Measurements from ENCODE around the gene RASAL3.
A peak's percentile ranks its signal among the peaks of the same experiment; 100 is the strongest.
"Not testable (repeated sequence)": the region's sequence is repeated elsewhere in the genome, so short reads cannot be mapped to it uniquely, and the experiment has no call there.

Gene RASAL3

DNA sequence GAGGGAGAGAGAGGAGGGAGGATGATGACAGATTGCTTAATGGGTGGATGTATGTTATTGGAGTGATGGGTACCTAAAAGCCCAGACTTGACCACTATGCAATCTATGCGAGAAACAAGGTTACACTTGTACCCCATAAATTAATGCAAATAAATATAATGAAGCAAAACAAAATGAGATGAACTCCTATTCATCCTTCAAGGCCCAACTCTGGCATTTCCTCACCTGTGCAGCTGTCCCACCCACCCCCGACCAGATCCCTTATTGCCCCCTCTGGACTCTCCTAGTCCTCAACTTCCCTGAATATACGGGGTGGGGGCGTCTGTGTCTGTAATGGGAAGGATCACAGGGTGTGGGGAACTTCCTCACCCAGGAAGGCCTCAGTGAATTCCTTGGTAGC lies 10.8 kb upstream of the RASAL3 start:
- DNase-seq, result no peak

DNA sequence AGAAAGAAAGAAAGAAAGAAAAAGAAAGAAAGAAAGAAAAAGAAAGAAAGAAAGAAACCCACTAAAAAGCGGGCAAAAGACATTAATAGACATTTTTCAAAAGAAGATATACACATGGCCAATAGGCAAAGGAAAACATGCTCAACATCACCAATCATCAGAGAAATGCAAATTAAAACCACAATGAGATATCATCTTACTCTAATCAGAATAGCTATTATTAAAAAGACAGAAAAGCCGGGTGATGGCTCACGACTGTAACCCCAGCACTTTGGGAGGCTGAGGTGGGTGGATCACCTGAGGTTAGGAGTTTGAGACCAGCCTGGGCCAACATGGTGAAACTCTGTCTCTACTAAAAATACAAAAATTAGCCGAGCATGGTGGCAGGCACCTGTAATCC lies 9.5 kb upstream of the RASAL3 start:
- DNase-seq, result not testable (repeated sequence)

DNA sequence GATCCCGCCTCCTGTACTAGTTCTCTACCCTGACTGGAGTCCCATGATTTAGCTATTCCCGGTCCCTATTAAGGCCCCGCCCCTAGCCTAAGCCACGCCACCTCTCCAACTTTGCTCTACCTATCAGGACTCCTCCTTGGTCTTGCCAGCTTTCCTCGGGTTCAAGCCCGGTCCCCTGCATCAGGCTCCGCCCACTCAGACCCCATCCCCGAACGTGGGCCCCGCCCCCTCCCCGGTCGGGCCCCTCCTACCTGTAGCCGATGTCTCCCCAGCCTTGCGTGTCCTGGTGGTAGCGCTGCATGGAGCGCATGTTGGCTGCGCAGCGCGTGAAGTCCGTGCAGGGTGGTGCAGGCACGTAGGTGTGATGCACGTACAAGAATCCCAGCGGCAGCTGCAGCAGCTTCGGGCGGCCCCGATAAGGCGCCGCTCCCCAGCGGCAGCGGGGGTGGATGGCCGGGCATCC lies 7.3 kb upstream of the RASAL3 start:
- DNase-seq, result no peak

DNA sequence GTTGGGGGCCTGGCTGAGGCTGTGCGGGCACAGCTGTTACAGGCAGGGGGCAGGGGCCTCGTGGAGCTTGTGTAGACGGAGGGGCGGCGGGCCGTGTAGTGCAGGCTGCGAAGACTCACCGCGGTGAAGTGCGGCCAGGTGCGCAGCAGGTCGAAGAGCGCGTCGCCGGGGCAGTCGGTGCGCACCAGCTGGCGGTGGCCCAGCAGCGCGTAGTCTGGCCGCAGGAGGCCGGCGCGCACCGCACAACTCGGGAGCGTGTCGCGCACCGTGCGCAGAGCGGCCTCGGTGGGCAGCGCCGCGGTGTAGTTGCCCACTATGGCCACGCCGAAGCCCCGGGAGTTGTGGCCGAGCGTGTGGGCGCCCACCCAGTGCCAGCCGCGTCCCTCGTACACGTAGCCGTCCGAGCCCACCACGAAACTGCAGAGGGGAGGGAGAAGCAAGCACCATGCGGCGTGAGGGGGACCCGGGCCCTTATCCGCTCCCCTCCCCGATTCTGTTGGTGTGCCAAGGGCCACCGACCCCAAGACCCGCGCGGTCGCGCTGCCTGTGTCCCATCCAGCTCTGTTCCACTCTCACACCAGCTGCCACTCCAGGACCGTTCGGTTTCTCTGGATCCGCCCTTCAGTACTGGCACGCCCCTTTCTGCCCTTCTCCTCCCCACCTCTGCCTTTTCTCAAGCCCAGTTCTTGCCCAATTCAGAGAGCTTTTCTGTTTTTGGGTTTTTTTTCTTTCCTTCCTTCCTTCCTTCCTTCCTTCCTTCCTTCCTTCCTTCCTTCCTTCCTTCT lies 5.4 kb upstream of the RASAL3 start:
- DNase-seq, result no peak

DNA sequence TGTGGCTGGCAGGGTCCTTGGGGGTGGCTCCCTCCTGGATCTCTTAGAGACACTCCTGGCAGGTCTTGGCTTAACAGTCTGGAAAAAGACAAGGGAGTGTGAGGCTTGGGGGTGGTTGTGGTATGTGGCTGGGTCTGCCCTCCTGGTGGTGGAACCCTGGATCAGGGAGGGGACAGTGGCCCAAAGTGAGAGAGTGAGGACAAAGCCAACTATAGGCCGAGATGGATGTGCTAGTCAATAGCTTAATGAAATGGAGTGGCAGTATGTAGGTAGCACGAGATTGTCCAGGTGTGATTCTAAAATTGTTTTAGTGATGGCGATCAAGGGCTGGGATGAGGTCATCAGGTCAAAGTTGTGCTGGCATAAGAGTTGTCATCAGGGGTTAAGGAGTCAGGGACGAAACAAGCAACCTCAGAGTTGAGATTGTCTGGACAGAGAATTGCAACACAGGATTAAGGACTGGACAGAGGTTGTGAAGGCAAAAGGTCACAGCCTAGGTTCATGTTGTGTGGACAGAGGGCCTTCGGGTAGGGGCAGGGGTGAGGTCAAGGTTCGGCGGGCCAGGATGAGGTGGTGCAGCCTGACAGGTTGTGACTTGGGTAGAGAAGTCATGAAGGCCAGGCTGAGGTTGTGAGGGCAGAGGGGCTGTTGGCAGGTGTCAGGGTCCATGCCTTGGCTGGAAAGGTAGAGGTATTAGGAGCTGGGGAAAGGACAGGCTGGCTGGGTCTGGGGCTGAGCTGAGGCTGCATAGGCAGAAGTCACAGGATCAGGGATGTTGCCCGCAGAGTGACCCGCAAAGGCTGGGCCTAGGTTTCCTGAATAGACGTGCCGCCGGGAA lies 4.5 kb upstream of the RASAL3 start:
- DNase-seq, result no peak

DNA sequence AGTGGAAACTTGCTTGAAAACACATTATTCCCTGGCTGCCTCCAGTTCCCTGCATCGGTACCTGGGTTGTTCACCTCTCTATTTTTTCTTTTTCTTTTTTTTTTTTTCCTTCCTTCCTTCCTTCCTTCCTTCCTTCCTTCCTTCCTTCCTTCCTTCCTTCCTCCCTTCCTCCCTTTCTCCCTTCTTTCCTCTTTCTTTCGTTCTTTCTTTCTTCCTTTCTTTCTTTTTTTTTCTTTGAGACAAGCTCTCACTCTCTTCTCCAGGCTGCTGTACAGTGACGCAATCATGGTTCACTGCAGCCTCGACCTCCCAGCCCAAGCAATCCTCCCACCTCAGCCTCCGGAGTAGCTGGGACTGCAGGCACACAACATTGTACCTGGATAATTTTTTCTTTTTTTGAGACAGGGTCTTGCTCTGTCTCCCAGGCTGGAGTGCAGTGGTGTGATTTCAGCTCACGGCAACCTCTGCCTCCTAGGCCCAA lies 3.4 kb upstream of the RASAL3 start:
- DNase-seq, result no peak

DNA sequence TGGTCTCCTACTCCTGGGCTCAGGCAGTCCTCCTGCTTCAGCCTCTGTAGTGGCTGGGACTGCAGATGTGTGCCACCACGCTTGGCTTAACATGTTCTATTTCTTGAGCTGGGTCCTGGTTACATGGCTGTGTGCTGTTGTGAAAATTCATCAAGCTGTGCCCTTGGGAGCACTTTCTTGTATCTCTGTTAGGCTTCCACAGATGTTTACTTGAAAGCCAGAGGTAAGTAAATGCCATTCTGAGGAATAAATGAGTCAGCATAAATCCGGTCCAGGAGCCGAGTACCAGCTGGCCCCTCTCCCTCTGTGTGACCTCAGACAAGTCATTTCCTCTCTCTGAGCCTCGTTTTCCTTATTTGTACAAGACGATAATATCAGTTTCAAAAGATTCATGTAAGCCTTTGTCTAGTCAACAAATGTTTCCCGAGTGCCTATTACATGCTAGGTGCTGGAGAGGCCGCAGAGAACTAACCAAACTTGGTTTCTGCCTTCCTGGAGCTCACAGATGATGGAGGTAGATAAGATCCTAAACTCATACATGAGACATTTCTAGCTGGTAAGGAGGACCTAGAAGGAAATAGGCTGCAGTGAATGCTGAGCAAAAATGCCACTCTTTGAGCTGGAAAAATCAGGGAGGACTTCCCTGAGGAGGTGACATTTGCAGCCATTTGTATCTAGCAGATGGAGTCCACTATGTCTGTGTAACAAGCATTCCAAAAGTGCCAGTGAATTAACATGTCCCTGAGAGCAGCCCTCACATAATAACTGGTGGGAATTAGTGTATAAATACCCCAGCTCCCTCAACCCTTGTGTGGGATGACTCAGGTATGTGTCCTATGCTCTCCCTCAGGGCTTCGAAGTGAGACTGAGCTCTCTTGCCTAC lies 2.7 kb upstream of the RASAL3 start:
- DNase-seq, result no peak

DNA sequence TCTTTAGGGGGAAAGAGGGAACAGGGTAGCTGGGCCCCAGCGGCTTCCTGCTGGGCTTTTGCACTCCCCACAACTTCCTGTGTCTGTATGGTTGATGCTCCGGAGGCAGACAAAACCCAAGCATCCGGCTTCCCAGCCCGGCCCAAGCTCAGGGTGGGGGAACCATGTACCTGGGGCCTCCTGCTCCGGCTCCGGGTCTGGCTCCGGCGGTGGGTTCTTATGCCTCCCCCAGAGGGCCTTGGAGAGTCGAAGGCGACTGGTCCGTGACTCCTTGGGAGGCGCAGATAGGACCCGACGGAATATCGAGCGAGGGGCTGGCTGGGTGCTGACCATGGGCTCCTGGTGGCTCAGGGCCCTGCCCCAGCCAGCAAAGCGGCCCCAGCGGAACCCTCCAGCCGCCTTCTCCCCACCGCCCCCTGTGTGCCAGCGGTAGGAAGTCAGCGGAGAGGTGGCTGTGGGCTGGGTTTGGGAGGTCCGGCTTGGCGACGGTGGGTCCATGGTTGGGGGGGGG lies 428 bp downstream of the RASAL3 start:
- DNase-seq, result peak in 3 of 58 donors; percentile 5 to 25 (median 8)

DNA sequence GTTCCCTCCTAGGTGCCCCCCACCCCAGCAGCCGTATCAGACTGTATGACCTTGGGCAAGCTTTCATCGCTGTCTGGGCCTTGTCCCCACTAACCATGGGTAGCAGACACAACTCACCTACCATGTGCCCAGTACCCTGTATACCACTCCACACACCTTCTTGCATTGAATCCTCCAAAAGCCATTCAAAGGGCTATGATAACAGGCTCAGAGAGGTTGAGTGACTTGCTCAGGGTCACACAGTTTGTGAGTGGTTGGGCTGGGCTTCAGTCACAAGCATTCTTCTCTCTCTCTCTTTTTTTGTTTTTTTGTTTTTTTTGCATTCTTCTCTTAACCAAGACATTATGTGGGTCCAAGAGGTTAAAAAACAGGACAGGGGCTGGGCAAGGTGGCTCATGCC lies 2.6 kb downstream of the RASAL3 start:
- DNase-seq, result no peak

DNA sequence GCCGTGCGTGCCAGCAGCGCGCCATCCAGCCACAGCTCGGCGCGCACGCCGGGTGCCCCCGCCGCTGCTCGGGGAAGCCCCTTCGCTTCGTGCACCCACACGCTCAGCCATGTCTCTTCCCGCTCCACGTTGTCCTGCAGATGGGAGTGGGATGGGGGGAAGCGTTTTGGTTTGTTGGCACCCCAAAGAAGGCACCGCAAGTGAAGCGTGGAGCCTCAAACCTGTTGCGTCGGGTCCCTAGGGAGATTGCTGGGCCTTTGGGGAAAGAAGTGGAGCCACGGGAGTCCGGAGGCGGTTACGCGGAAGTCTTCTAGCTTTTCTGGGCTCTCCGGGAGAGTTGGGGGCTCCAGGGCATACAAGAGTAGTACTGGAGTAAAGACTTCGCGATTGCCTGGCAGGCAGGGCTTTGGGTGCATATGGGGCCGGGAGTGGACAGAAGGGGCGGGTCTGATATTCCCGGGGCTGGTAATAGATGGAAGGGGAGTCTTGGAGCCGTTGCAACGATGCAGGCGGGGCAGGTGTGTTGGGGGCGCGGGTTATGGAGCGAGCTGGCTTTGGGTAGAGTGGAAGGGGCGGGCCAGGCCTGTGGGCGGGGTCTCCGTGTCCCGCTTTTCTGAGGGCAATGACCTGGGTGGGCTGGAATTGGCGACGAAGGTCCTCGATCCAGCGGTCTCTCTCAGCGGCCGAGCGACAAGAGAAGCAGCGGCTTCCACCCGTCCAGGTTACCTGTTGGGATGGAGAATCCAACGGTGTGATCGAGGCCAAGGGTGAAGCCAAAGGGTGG lies 6.5 kb downstream of the RASAL3 start:
- DNase-seq, result no peak

DNA sequence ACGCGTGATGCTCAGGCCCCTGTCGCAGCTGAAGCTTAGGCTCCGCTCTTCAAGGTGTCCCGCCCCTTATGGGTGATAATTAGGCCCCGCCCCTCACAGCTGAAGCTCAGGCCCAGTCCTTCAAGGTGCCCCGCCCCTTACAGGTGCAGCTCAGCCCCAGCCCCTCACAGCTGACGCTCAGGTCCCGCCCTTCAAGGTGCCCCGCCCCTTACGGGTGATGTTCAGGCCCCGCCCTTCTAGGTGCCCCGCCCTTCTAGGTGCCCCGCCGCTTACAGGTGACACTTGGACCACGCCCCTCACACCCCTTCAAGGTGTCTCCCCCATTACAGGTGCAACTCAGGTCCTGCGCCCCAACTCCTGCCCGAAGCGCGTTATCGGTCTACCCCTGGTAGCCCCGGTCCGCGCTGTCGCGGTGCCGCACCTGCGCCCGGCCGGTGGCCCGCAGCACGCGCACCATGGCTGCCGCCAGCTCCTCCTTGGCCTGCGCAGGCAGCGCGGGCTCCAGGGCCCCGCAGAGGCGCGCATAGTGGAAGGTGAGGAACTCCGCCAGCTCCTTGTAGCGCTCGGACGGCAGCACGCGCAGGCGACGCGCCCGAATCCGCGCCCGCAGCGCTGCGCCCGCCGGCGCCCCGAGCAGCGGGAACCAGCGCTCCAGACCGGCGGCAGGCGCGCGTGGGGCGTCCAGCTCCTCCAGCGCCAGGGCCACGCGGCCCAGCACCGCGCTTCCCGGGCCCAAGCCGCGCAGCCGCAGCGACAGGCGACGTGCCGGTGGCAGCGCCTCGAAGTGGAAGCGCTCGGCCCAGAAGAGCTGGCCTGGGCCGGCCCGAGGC lies 7.3 kb downstream of the RASAL3 start:
- DNase-seq, result no peak

DNA sequence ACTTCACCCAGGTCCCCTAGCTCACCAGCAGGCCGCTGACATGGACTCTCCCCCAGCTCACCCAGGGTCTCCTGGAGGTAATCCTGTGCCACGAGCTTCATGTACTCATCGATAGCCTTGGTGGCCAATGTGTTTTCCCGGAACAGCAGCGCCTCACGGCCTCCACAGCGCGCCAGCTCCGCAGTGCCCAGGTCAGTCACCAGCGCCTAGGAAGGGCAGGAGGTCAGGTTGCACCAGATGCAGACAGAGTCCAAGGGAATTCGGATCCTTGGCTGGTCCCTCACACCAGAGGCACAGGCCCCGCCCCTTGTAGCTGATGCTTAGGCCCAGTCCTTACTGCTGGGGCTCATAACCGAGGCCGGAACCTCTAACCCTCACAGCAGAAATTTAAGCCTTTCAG lies 7.9 kb downstream of the RASAL3 start:
- no peak for DNase-seq

DNA sequence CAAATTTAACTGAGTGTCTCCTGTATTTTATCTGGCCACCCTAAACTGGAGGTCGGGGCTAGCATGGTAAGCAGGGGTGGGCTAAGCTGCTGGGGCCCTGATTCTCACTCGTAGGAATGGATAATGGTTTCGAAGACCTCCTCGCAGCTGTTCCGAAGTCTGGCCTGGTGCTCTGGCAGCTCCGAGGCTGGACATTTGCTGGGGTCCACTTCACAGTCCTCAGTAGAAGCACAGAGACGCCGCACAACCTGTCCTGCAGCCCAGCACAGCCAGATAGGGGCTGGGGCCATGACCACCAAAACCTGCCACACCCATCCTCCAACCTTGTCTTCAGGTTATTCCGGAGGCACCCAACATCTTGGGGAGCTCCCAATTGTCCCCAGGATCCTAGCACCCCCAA lies 8.3 kb downstream of the RASAL3 start:
- DNase-seq, result no peak

DNA sequence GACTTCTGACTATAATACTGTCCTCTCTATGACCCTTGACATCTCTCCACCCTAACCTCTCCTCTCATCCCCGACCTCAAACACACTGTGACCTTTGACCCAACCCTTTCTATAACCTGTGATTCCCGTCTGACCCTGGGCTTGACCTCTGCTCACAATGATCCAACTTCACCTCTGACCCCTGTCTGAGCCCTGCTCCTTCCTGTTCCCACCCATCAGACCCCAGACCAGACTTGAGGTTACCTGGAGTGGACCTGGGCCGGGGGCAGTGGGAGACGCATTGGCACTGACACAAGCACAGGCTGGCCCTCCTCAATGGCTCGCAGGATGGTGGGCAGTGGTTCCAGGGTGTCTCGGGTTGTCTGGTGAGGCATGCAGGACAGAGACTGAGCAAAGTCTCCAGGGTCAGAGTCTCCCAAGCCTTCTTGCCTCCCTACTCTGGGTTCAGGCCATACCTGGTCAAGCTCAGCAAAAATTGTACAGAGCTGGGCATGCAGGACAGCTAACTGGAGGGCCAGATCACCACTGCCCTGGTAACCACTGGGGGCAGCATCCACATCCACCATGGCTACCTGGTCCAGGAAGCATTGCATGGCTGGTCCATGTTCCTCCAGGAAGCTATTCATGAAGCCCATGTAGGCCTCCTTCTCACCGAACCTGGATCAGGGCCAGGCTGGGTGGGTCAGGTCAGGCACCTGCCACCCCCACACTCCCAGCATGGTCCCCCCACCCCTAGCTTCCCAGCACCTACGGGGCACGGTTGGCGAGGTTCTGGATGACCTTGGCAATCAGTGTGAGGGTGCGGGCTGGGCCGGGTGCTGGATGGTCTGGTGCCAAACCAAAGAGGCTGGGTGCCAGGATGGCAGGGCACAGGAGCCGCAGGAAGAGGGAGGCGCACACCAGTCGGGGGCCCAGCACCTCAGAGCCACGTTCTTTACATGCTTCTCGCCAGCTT lies 10.2 kb downstream of the RASAL3 start:
- no peak for DNase-seq

DNA sequence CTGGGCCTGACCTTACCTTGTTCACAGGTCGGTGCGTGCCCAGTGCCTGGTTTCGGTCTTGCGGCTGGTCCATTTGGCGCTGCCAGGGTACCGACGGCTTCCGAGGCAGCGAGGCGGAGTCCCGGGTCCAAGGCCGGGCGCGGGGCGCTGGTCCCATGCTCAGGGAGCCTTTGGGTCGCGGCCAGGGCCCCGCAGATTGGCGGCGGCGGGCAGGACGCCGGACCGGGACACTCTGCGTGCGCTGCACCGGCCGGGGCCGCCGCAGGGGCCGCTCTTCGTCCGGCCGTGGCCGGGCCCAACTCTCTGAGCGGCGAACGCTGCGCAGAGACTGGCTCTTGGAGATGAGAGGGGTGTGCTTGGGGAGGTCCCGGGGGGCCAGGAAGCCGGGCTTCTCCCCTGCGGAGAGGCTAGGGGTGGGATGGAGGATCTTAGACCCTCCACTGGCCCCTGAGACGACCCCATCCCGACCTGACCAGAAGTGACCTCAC lies 11.2 kb downstream of the RASAL3 start:
- DNase-seq, result no peak

DNA sequence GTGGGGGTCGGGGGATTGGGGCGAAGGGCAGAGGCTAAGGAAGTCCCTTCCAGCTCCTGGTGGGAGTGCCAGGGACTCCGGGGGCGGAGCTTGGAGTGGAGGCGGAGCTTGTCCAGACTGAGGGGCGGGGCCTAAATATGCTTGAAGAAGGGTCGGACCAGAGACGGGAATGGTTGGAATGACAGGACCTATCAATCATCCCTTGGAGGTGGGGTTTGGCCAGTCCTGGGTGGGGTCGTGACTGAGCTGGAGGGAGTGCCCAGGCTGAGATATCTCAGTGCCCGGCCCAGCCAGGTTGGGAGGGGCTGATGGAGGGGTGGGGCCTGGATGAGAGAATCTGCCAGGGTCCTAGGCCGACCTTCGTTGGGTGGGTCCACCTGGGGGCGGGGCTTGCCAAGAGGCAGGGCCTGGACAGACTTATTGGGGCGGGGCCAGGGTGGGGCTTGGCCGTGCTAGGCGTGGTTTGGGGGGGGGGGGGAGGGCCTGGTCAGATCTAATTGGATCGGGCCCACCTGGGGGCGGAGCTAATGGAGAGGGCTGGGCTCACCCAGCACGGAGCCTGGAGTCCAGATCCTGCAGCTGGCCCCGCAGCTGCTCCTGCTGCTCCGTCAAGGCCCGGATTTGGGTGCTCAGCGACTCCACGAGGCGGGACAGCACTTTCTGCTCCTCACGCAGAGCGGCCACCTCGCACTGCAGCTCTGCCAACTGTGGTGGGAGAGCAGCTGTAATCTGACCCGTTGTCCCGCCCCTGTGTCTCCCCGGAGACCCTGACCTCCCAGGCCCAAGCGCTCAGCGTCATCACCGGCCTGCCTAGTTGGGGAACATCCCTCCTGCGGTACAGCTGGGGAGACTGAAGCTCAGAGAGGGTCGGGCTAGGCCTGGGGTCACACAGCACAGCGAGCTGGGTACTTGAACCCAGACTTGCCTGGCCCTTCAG lies 12.0 kb downstream of the RASAL3 start:
- peak in 24 of 58 donors; percentile 1 to 62 (median 28) for DNase-seq

DNA sequence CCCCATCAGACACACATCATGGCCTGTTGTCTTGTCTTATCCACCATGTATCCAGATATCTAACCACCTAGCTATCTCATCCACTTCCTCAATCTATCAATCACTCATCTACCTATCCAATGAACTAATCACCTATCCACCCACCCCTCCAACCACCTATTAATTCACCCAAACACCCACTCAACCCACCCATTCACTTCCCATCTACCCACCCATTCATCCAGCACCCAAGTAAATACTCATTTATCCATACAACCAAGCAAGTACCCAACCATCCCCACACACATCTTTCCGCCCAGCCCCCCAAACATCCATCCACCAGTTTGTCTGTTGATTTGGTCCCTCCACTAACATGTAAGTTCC lies 13.8 kb downstream of the RASAL3 start:
- no peak for DNase-seq

Data from anterior cingulate cortex (tissue), 58 donors.